Activated CD4-positive, alpha-beta memory T cell treated with anti-CD3 and anti-CD28 coated beads for 36 hours (primary cell): ENCODE measurements around the gene UBE2L6. TPM values are rescaled to one million over a fixed set of nuclear protein-coding genes. Genes with fewer than 3 reads are reported as not detected.

Experiments used
- CTCF ChIA-PET: fragments of 350-600 bp; sonication (Branson Sonifier 250); formaldehyde crosslinking; loops from one replicate; lab custom pipeline; 2021; ENCODE audit warnings: antibody characterized with exemption, inconsistent platforms; lab: Charles Lee
- POLR2A ChIA-PET: fragments of 350-600 bp; sonication (Branson Sonifier 250); formaldehyde crosslinking; loops from one replicate; lab custom pipeline; 2021; ENCODE audit warnings: antibody characterized with exemption; lab: Charles Lee
- DNase-seq: peaks from one replicate; pipeline ENCODE4 v3.0.0-alpha.2; 2020
- H3K27ac Mint-ChIP-seq: one replicate; pipeline ENCODE4 v1.8.0; 2021; ENCODE audit warnings: mixed read lengths
- H3K27me3 Mint-ChIP-seq: one replicate; pipeline ENCODE4 v1.8.0; 2021; ENCODE audit warnings: mixed read lengths
- H3K36me3 Mint-ChIP-seq: one replicate; pipeline ENCODE4 v1.8.0; 2021; ENCODE audit warnings: mixed read lengths
- H3K4me1 Mint-ChIP-seq: one replicate; pipeline ENCODE4 v1.8.0; 2021; ENCODE audit warnings: low read depth, mixed read lengths
- H3K4me3 Mint-ChIP-seq: one replicate; pipeline ENCODE4 v1.8.0; 2021; ENCODE audit warnings: mild to moderate bottlenecking, mixed read lengths
- H3K9me3 Mint-ChIP-seq: one replicate; pipeline ENCODE4 v1.8.0; 2021; ENCODE audit warnings: mixed read lengths
- intact Hi-C: fragments of 100-400 bp; cut with micrococcal nuclease; formaldehyde crosslinking; loops from one replicate; pipeline ENCODE4 v1.15.1; 2023
- total RNA-seq, 2 experiments: library from RNA; stranded (reverse); gene quantifications; one replicate each; pipeline ENCODE4 v1.2.3, GENCODE V29; 2021

Gene UBE2L6
- total RNA-seq, 2 experiments from 2014 or later, result 152 to 162 TPM

GRCh38 chr11:57511741-57512430 lies 55.6 kb downstream of the UBE2L6 start:
- peaks cover 31% of the 10 kb centered on the region for H3K4me1 Mint-ChIP-seq
- no peak for DNase-seq
- ChIA-PET CTCF (interaction anchor here (0.8 to 2.0 kb wide), 6 partner anchors 15 to 133 kb away, joined by 3 to 17 read pairs (median 6); no protein-coding TSS in a partner anchor), POLR2A (interaction anchor here (1.0 kb wide), 1 partner anchor 12 kb away, joined by 4 read pairs; no protein-coding TSS in a partner anchor)
- intact Hi-C loops, result loop anchor here (2.0 kb wide), 1 partner anchor 17 kb away; no protein-coding TSS in a partner anchor
- no peak overlapping the region for H3K4me3 Mint-ChIP-seq
- H3K36me3 Mint-ChIP-seq, result peaks cover 6% of the 10 kb centered on the region
- H3K9me3 Mint-ChIP-seq, result no peaks in the 10 kb centered on the region
- no peak overlapping the region for H3K27ac Mint-ChIP-seq
- H3K27me3 Mint-ChIP-seq, result no peaks in the 10 kb centered on the region

GRCh38 chr11:57508341-57509170 lies 58.9 kb downstream of the UBE2L6 start:
- DNase-seq, result no peak
- peaks cover 22% of the 10 kb centered on the region for H3K4me1 Mint-ChIP-seq
- H3K27me3 Mint-ChIP-seq, result no peaks in the 10 kb centered on the region
- no peak overlapping the region for H3K27ac Mint-ChIP-seq
- intact Hi-C loops, result no loop called here
- H3K9me3 Mint-ChIP-seq, result no peaks in the 10 kb centered on the region
- peaks cover 4% of the 10 kb centered on the region for H3K36me3 Mint-ChIP-seq
- ChIA-PET POLR2A (no interaction called here), CTCF (interaction anchor here (1.1 to 8.5 kb wide), 2 partner anchors 15 to 19 kb away, joined by 5 to 64 read pairs; no protein-coding TSS in a partner anchor)
- no peak overlapping the region for H3K4me3 Mint-ChIP-seq

- intact Hi-C loops, result no loop called here
- POLR2A ChIA-PET, result no interaction called here
- H3K4me3 Mint-ChIP-seq, result no peak overlapping the region
These were observed 61.0 kb downstream of the UBE2L6 start for GRCh38 chr11:57506522-57506921.

GRCh38 chr11:57504511-57504910 lies 63.0 kb downstream of the UBE2L6 start:
- H3K4me1 Mint-ChIP-seq, result no peaks in the 10 kb centered on the region
- H3K9me3 Mint-ChIP-seq, result no peaks in the 10 kb centered on the region
- CTCF ChIA-PET, result interaction anchor here (0.9 to 20.4 kb wide), 3 partner anchors 10 to 47 kb away, joined by 3 to 562 read pairs (median 64); partner anchors contain the start of genes SLC43A1 and TIMM10
- POLR2A ChIA-PET, result no interaction called here
- no peak for DNase-seq
- H3K36me3 Mint-ChIP-seq, result peaks cover 10% of the 10 kb centered on the region
- H3K4me3 Mint-ChIP-seq, result no peak overlapping the region
- H3K27me3 Mint-ChIP-seq, result no peaks in the 10 kb centered on the region
- intact Hi-C loops, result no loop called here
- no peak overlapping the region for H3K27ac Mint-ChIP-seq

More at GRCh38 chr11:57506522-57506921, 61.0 kb downstream of the UBE2L6 start:
- Mint-ChIP-seq H3K36me3 (peaks cover 2% of the 10 kb centered on the region), H3K4me1 (peaks cover 4% of the 10 kb centered on the region), H3K9me3 (no peaks in the 10 kb centered on the region), H3K27me3 (no peaks in the 10 kb centered on the region), H3K27ac (no peak overlapping the region)
- CTCF ChIA-PET, result interaction anchor here (1.2 to 20.4 kb wide), 5 partner anchors 13 to 48 kb away, joined by 3 to 562 read pairs (median 5); partner anchors contain the start of genes SLC43A1 and TIMM10
- DNase-seq, result no peak

- Mint-ChIP-seq H3K4me3 (no peak overlapping the region), H3K27ac (no peak overlapping the region), H3K36me3 (peaks cover 14% of the 10 kb centered on the region), H3K27me3 (no peaks in the 10 kb centered on the region), H3K9me3 (no peaks in the 10 kb centered on the region), H3K4me1 (no peaks in the 10 kb centered on the region)
- DNase-seq, result no peak
- ChIA-PET POLR2A (interaction anchor here (0.7 kb wide), 1 partner anchor 330 kb away, joined by 4 read pairs; no protein-coding TSS in a partner anchor), CTCF (interaction anchor here (1.0 to 20.4 kb wide), 6 partner anchors 9 to 139 kb away, joined by 3 to 562 read pairs (median 8); partner anchors contain the start of genes SLC43A1 and TIMM10)
- intact Hi-C loops, result no loop called here
These were observed 64.6 kb downstream of the UBE2L6 start for GRCh38 chr11:57502870-57503269.

- Mint-ChIP-seq H3K27me3 (no peaks in the 10 kb centered on the region), H3K36me3 (peaks cover 15% of the 10 kb centered on the region), H3K9me3 (no peaks in the 10 kb centered on the region), H3K27ac (no peak overlapping the region), H3K4me1 (no peaks in the 10 kb centered on the region), H3K4me3 (no peak overlapping the region)
- no peak for DNase-seq
- CTCF ChIA-PET, result interaction anchor here (1.0 to 20.4 kb wide), 6 partner anchors 8 to 139 kb away, joined by 3 to 562 read pairs (median 8); partner anchors contain the start of genes SLC43A1 and TIMM10
- intact Hi-C loops, result no loop called here
- POLR2A ChIA-PET, result interaction anchor here (1.2 kb wide), 1 partner anchor 9 kb away, joined by 3 read pairs; no protein-coding TSS in a partner anchor
These were observed 65.1 kb downstream of the UBE2L6 start for GRCh38 chr11:57502376-57502775.

GRCh38 chr11:57501953-57502352 lies 65.5 kb downstream of the UBE2L6 start:
- H3K9me3 Mint-ChIP-seq, result no peaks in the 10 kb centered on the region
- no peak for DNase-seq
- H3K27me3 Mint-ChIP-seq, result no peaks in the 10 kb centered on the region
- no peak overlapping the region for H3K27ac Mint-ChIP-seq
- CTCF ChIA-PET, result interaction anchor here (1.0 to 20.4 kb wide), 6 partner anchors 8 to 140 kb away, joined by 3 to 562 read pairs (median 8); partner anchors contain the start of genes SLC43A1 and TIMM10
- H3K36me3 Mint-ChIP-seq, result peaks cover 16% of the 10 kb centered on the region
- POLR2A ChIA-PET, result interaction anchor here (1.2 kb wide), 1 partner anchor 9 kb away, joined by 3 read pairs; no protein-coding TSS in a partner anchor
- H3K4me3 Mint-ChIP-seq, result no peak overlapping the region
- no peaks in the 10 kb centered on the region for H3K4me1 Mint-ChIP-seq
- intact Hi-C loops, result no loop called here

Other genes with a start within 250 kb of the UBE2L6 start
- 10 to 100 TPM; 14.0 to 15.1 TPM for gene TNKS1BP1, start 242.7 kb downstream of the UBE2L6 start, total RNA-seq
- 100 to 1,000 TPM; 256 to 262 TPM for gene SSRP1, start 231.8 kb downstream of the UBE2L6 start, total RNA-seq
- gene P2RX3, start 229.3 kb downstream of the UBE2L6 start, total RNA-seq, result not detected
- gene PRG3, start 186.5 kb downstream of the UBE2L6 start, total RNA-seq, result not detected
- 1 to 10 TPM; 1.8 to 2.2 TPM for gene PRG2, start 177.0 kb downstream of the UBE2L6 start, total RNA-seq
- 100 to 1,000 TPM; 170 to 186 TPM for gene SLC43A3, start 140.6 kb downstream of the UBE2L6 start, total RNA-seq
- under 1 TPM; 0.36 to 0.51 TPM for gene RTN4RL2, start 107.1 kb downstream of the UBE2L6 start, total RNA-seq
- gene SLC43A1, start 52.0 kb downstream of the UBE2L6 start, total RNA-seq, result 10 to 100 TPM; 23.1 to 23.3 TPM
- 100 to 1,000 TPM; 131 to 134 TPM for gene TIMM10, start 36.9 kb downstream of the UBE2L6 start, total RNA-seq
- not detected for gene SMTNL1, start 30.1 kb downstream of the UBE2L6 start, total RNA-seq
- under 1 TPM in 1 of 2 experiments, not detected in 1; 0.43 TPM for gene SERPING1, start 30.0 kb upstream of the UBE2L6 start, total RNA-seq
- gene YPEL4, start 82.2 kb upstream of the UBE2L6 start, total RNA-seq, result under 1 TPM; 0.43 to 0.73 TPM
- 10 to 100 TPM; 13.9 to 15.2 TPM for gene CLP1, start 90.1 kb upstream of the UBE2L6 start, total RNA-seq
- gene ZDHHC5, start 100.4 kb upstream of the UBE2L6 start, total RNA-seq, result 10 to 100 TPM; 56.8 to 65.5 TPM
- 10 to 100 TPM; 12.9 to 14.1 TPM for gene MED19, start 144.5 kb upstream of the UBE2L6 start, total RNA-seq
- gene TMX2, start 144.9 kb upstream of the UBE2L6 start, total RNA-seq, result 10 to 100 TPM; 54.9 to 57.2 TPM
- 100 to 1,000 TPM; 235 to 252 TPM for gene SELENOH, start 173.8 kb upstream of the UBE2L6 start, total RNA-seq
- gene BTBD18, start 184.1 kb upstream of the UBE2L6 start, total RNA-seq, result not detected
- gene CTNND1, start 194.1 kb upstream of the UBE2L6 start, total RNA-seq, result 1 to 10 TPM; 3.5 to 4.4 TPM